A673 (cell line): ENCODE results near the gene RPUSD4. TPM values are rescaled to one million over a fixed set of nuclear protein-coding genes. Genes with fewer than 3 reads are reported as not detected.

Source experiments
- BruUV-seq: library from RNA; stranded (reverse); fragments of 400-500 nt; replicated peaks from 2 replicates; lab custom pipeline; 2021; lab: Mats Ljungman, UMichigan
- CTCF ChIA-PET: fragments of 300-600 bp; sonication (Branson Sonifier 250); formaldehyde crosslinking; loops from one replicate; lab custom pipeline; 2022; ENCODE audit warnings: antibody characterized with exemption; lab: Charles Lee
- POLR2A ChIA-PET: fragments of 300-600 bp; sonication (Branson Sonifier 250); formaldehyde crosslinking; loops from one replicate; lab custom pipeline; 2022; ENCODE audit warnings: antibody characterized with exemption; ENCODE audit not compliant: low non-redundant PET; lab: Charles Lee
- DNase-seq: peaks from one replicate; pipeline ENCODE4 v3.0.0-alpha.2; 2015; ENCODE audit warnings: low spot score
- H3K27ac ChIP-seq: fragments of 200-600 bp; sonication (generic); 2 replicates; pipeline ENCODE4 v1.5.1; 2016; ENCODE audit warnings: mixed run types, low read depth, mild to moderate bottlenecking, mixed read lengths, antibody characterized with exemption, low read length; ENCODE audit not compliant: poor library complexity, severe bottlenecking
- H3K27me3 ChIP-seq: fragments of 200-600 bp; sonication (generic); replicated peaks from 2 replicates; pipeline ENCODE4 v1.6.1; 2017; ENCODE audit warnings: mixed run types, low read depth, mild to moderate bottlenecking, mixed read lengths, antibody characterized with exemption, low read length; ENCODE audit not compliant: insufficient read depth, poor library complexity
- H3K36me3 ChIP-seq: fragments of 200-600 bp; sonication (generic); 2 replicates; pipeline ENCODE4 v1.6.1; 2016; ENCODE audit warnings: mixed run types, mild to moderate bottlenecking, mixed read lengths, antibody characterized with exemption, low read length; ENCODE audit not compliant: insufficient read depth, poor library complexity, severe bottlenecking
- H3K4me1 ChIP-seq: fragments of 200-600 bp; sonication (generic); 2 replicates; pipeline ENCODE4 v1.6.1; 2017; ENCODE audit warnings: mixed run types, mild to moderate bottlenecking, mixed read lengths, antibody characterized with exemption, low read length; ENCODE audit not compliant: insufficient read depth, poor library complexity, severe bottlenecking
- H3K4me3 ChIP-seq: fragments of 200-600 bp; sonication (generic); 2 replicates; pipeline ENCODE4 v1.5.1; 2016; ENCODE audit warnings: low read depth, mixed run types, mild to moderate bottlenecking, mixed read lengths, low read length; ENCODE audit not compliant: poor library complexity, severe bottlenecking
- H3K9me3 ChIP-seq: fragments of 200-600 bp; sonication (generic); 2 replicates; pipeline ENCODE4 v1.6.1; 2016; ENCODE audit warnings: mixed run types, low read depth, mild to moderate bottlenecking, mixed read lengths, antibody characterized with exemption, low read length; ENCODE audit not compliant: poor library complexity, severe bottlenecking
- CTCF ChIP-seq: fragments of 300-800, 200-600 bp; sonication (generic); conservative IDR thresholded peaks from 2 replicates; pipeline ENCODE4 v1.5.1; 2017; ENCODE audit warnings: low read depth, mild to moderate bottlenecking, antibody characterized with exemption, low read length, moderate library complexity, mixed read lengths
- EZH2 ChIP-seq: fragments of 200-600 bp; sonication (generic); IDR thresholded peaks from 2 replicates; pipeline ENCODE4 v1.6.1; 2017; ENCODE audit warnings: borderline replicate concordance, low read depth, mild to moderate bottlenecking, mixed read lengths, antibody characterized with exemption, low read length; ENCODE audit not compliant: poor library complexity, severe bottlenecking
- intact Hi-C: fragments of 100-400 bp; cut with micrococcal nuclease; formaldehyde crosslinking; loops from one replicate; pipeline ENCODE4 v1.10.0; 2022; ENCODE audit not compliant: unreplicated experiment
- total RNA-seq: library from RNA; stranded (reverse); gene quantifications from 2 replicates; pipeline ENCODE4 v1.2.3, GENCODE V29; 2021

The RPUSD4 gene
- total RNA-seq, 1 experiment from 2014 or later = 53.9 TPM

GRCh38 chr11:126231725-126232459 is 20.4 kb upstream of the RPUSD4 start:
- Histone ChIP-seq H3K4me3 (no peak overlapping the region), H3K27ac (peak overlapping the region; percentile 31), H3K4me1 (peaks cover 29% of the 10 kb centered on the region), H3K9me3 (no peaks in the 10 kb centered on the region), H3K36me3 (no peaks in the 10 kb centered on the region), H3K27me3 (no peaks in the 10 kb centered on the region)
- intact Hi-C loops = no loop called here
- POLR2A ChIA-PET = interaction anchor here (0.8 kb wide), 1 partner anchor 64 kb away, joined by 4 read pairs; no protein-coding TSS in a partner anchor
- DNase-seq = peak; percentile 80
- no TSS peak for BruUV-seq
- TF ChIP-seq EZH2 (no peak), CTCF (no peak)
- CTCF ChIA-PET = no interaction called here

GRCh38 chr11:126229858-126230540 is 18.5 kb upstream of the RPUSD4 start:
- TSS peak; percentile 14 for BruUV-seq
- CTCF ChIA-PET = no interaction called here
- TF ChIP-seq CTCF = no peak
- no peak for TF ChIP-seq EZH2
- no peak overlapping the region for H3K4me3 ChIP-seq
- H3K27ac ChIP-seq = no peak overlapping the region
- POLR2A ChIA-PET = interaction anchor here (0.6 kb wide), 1 partner anchor 10 kb away, joined by 3 read pairs; no protein-coding TSS in a partner anchor
- no peaks in the 10 kb centered on the region for H3K27me3 ChIP-seq
- peaks cover 29% of the 10 kb centered on the region for H3K4me1 ChIP-seq
- no peaks in the 10 kb centered on the region for H3K36me3 ChIP-seq
- DNase-seq = no peak
- no peaks in the 10 kb centered on the region for H3K9me3 ChIP-seq
- intact Hi-C loops = no loop called here

- ChIA-PET CTCF (no interaction called here), POLR2A (no interaction called here)
- TF ChIP-seq EZH2 (no peak), CTCF (no peak)
- intact Hi-C loops = no loop called here
- Histone ChIP-seq H3K27me3 (no peaks in the 10 kb centered on the region), H3K36me3 (no peaks in the 10 kb centered on the region), H3K4me3 (no peak overlapping the region), H3K4me1 (peaks cover 20% of the 10 kb centered on the region), H3K9me3 (no peaks in the 10 kb centered on the region), H3K27ac (no peak overlapping the region)
- BruUV-seq = no TSS peak
- DNase-seq = no peak
Observed at GRCh38 chr11:126226334-126227084, 15.1 kb upstream of the RPUSD4 start.
